Measurements from ENCODE around the gene COPS4. TPM values are rescaled to one million over a fixed set of nuclear protein-coding genes. Genes with fewer than 3 reads are reported as not detected.
"Not testable (repeated sequence)": the region's sequence is repeated elsewhere in the genome, so short reads cannot be mapped to it uniquely, and the experiment has no call there.

Gene COPS4
- total RNA-seq, 1 experiment from 2014 or later = 58.3 TPM

DNA sequence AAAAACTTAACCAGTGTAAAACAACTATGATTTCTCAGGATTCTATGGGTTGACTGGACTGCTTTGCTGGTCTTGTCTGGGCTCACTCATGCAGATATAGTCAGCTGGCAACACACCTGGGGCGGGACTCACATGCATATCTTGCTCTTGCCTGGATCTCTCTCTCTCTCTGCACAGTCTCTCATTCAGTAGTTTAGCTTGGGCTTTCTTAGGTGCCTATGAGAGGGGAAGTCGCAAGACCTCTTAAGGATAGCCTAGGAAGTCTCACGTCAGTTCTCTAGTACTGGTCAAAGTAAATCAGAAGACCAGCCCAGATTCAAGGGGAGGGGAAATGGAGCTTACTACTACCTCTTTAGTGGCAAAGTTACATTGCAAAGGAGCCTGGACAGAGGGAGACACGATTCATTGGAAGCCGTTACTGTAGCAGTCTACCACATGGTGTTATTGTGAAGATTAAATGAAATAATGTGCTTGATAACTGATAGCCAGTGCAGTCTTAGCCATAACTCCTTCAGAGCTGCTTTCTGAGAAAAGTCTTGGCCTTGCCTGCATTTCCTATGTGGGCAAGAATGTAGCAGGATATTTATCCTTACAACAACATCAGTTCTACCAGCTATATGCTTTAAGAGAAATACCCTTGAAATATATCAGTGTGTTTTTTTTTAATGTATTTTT is 2.1 kb downstream of the COPS4 start:
- no peak for TF ChIP-seq EZH2phosphoT487 (IDR thresholded peaks at IDR 0.05; ENCODE audit: borderline replicate concordance, low read length)
- no peaks in the 10 kb centered on the region for H4K20me1 ChIP-seq (ENCODE audit: low read length)
- H3K36me3 ChIP-seq (ENCODE audit: low read depth, low read length) = no peaks in the 10 kb centered on the region; the same call in 1 of the 2 replicates
- CTCF ChIA-PET = no interaction called here
- H3K9ac ChIP-seq (ENCODE audit: low read length) = no peak overlapping the region
- no TSS peak for BruUV-seq (replicated peaks)
- H2AFZ ChIP-seq (ENCODE audit: low read length) = no peak overlapping the region
- H3K27me3 ChIP-seq (ENCODE audit: low read length) = no peaks in the 10 kb centered on the region
- peaks cover 19% of the 10 kb centered on the region for H3K4me1 ChIP-seq (ENCODE audit: insufficient read depth, low read length)
- no peak overlapping the region for H3K27ac ChIP-seq (ENCODE audit: low read length)
- ATAC-seq (no peak), DNase-seq (no peak)
- no peaks in the 10 kb centered on the region for H3K9me3 ChIP-seq (ENCODE audit: low read length)
- intact Hi-C loops (cut with micrococcal nuclease) = loop anchor here (10.0 kb wide), 1 partner anchor 662 kb away; the partner anchor contains the start of gene HNRNPD
- POLR2A ChIA-PET (ENCODE audit: unreplicated experiment) = interaction anchor here (0.5 kb wide), 1 partner anchor 15 kb away, joined by 4 read pairs; no protein-coding TSS in a partner anchor
- H3K79me2 ChIP-seq (ENCODE audit: low read length) = peaks cover 67% of the 10 kb centered on the region
- peak overlapping the region; percentile 98 for H3K4me3 ChIP-seq (ENCODE audit: low read length)
- no peaks in the 10 kb centered on the region for H3K9me2 ChIP-seq (replicated peaks; ENCODE audit: low read length)
- no peaks in the 10 kb centered on the region for H3F3A ChIP-seq (ENCODE audit: low read length, unreplicated experiment)
- H3K4me2 ChIP-seq (ENCODE audit: low read length) = peak overlapping the region; percentile 78

DNA sequence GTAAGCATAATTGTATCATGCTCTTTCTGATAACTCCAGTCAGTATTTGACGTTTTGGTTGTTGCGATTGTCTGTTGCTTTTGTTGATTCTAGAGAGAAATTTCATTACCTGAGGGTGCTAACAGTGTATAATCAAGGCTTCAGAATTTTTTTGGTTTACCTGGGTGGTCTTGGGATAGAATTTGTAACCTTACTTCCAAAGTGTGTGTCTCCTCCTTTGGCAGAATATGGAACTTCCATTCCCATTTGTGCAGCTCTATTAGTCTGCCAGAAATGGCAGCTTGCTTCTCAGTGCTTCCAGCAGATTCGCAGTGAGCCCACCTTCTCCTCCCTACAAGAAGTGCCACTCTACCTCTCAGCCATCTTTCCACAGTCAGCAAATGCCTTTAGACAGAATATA is 5.3 kb downstream of the COPS4 start:
- TF ChIP-seq, protein P1, sequence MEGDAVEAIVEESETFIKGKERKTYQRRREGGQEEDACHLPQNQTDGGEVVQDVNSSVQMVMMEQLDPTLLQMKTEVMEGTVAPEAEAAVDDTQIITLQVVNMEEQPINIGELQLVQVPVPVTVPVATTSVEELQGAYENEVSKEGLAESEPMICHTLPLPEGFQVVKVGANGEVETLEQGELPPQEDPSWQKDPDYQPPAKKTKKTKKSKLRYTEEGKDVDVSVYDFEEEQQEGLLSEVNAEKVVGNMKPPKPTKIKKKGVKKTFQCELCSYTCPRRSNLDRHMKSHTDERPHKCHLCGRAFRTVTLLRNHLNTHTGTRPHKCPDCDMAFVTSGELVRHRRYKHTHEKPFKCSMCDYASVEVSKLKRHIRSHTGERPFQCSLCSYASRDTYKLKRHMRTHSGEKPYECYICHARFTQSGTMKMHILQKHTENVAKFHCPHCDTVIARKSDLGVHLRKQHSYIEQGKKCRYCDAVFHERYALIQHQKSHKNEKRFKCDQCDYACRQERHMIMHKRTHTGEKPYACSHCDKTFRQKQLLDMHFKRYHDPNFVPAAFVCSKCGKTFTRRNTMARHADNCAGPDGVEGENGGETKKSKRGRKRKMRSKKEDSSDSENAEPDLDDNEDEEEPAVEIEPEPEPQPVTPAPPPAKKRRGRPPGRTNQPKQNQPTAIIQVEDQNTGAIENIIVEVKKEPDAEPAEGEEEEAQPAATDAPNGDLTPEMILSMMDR (conservative IDR thresholded peaks at IDR 0.05; ENCODE audit: low read depth, low read length) = no peak
- no peak for TF ChIP-seq EZH2phosphoT487 (IDR thresholded peaks at IDR 0.05; ENCODE audit: borderline replicate concordance, low read length)
- no peak for TF ChIP-seq EZH2 (IDR thresholded peaks at IDR 0.05; ENCODE audit: low read length, unreplicated experiment)
- Histone ChIP-seq H3K9ac (ENCODE audit: low read length) (no peak overlapping the region), H3F3A (ENCODE audit: low read length, unreplicated experiment) (no peaks in the 10 kb centered on the region), H3K9me3 (ENCODE audit: low read length) (no peaks in the 10 kb centered on the region), H3K79me2 (ENCODE audit: low read length) (peaks cover 87% of the 10 kb centered on the region), H4K20me1 (ENCODE audit: low read length) (no peaks in the 10 kb centered on the region), H3K27me3 (ENCODE audit: low read length) (no peaks in the 10 kb centered on the region), H3K9me2 (replicated peaks; ENCODE audit: low read length) (no peaks in the 10 kb centered on the region), H3K4me1 (ENCODE audit: insufficient read depth, low read length) (peaks cover 25% of the 10 kb centered on the region), H2AFZ (ENCODE audit: low read length) (no peak overlapping the region), H3K36me3 (ENCODE audit: low read depth, low read length) (no peaks in the 10 kb centered on the region; the same call in 1 of the 2 replicates), H3K4me2 (ENCODE audit: low read length) (no peak overlapping the region), H3K4me3 (ENCODE audit: low read length) (no peak overlapping the region), H3K27ac (ENCODE audit: low read length) (no peak overlapping the region)
- no TSS peak for BruUV-seq (replicated peaks)
- DNase-seq (no peak), ATAC-seq (no peak)
- intact Hi-C loops (cut with micrococcal nuclease) = no loop called here
- POLR2A ChIA-PET (ENCODE audit: unreplicated experiment) = no interaction called here
- CTCF ChIA-PET = no interaction called here

GRCh38 chr4:83043157-83043556 is 8.2 kb downstream of the COPS4 start:
- H3K79me2 ChIP-seq (ENCODE audit: low read length) = peaks cover 58% of the 10 kb centered on the region
- ATAC-seq; intact Hi-C loops (cut with micrococcal nuclease); H3K27ac ChIP-seq (ENCODE audit: low read length); H3K4me3 ChIP-seq (ENCODE audit: low read length); H3K4me1 ChIP-seq (ENCODE audit: insufficient read depth, low read length); BruUV-seq (replicated peaks); H4K20me1 ChIP-seq (ENCODE audit: low read length); H3K9me2 ChIP-seq (replicated peaks; ENCODE audit: low read length); H3K27me3 ChIP-seq (ENCODE audit: low read length); H3K36me3 ChIP-seq (ENCODE audit: low read depth, low read length); H3K4me2 ChIP-seq (ENCODE audit: low read length); H3F3A ChIP-seq (ENCODE audit: low read length, unreplicated experiment); CTCF ChIA-PET; H2AFZ ChIP-seq (ENCODE audit: low read length); H3K9ac ChIP-seq (ENCODE audit: low read length); DNase-seq; H3K9me3 ChIP-seq (ENCODE audit: low read length): not testable (repeated sequence)
- POLR2A ChIA-PET (ENCODE audit: unreplicated experiment) = interaction anchor here (0.7 kb wide), 1 partner anchor 648 kb away, joined by 8 read pairs; no protein-coding TSS in a partner anchor
